HG03575 (cell line): Measurements from ENCODE around the gene APOBEC3A.
"Not testable (repeated sequence)": the region's sequence is repeated elsewhere in the genome, so short reads cannot be mapped to it uniquely, and the experiment has no call there.

Experiments used
- ATAC-seq: cut with Tn5 transposase; IDR thresholded peaks from one replicate; pipeline ENCODE4 v1.9.1; 2021; ENCODE audit not compliant: unreplicated experiment, insufficient number of reproducible peaks, low FRiP score; ENCODE audit errors: extremely low read depth

APOBEC3A gene

DNA sequence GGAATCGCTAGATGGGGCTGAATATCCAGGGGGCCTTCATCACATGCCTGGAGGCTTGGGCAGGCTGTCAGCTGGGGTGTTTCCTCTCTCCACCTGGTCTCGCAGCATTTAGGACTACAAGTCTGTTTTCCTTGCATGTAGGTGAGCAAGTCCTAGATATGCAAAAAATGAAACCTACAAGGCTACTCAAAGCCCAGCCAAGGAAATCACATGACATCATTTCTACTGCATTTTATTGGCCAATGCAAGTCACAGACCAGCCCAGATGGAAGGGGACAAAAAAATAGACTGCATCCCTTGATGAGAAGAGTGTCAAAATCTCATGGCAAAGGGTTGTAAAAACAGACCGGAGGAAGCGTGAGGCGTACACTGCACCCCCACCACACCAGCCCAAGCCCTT, 15.1 kb downstream of the APOBEC3A start:
- no peak for ATAC-seq

DNA sequence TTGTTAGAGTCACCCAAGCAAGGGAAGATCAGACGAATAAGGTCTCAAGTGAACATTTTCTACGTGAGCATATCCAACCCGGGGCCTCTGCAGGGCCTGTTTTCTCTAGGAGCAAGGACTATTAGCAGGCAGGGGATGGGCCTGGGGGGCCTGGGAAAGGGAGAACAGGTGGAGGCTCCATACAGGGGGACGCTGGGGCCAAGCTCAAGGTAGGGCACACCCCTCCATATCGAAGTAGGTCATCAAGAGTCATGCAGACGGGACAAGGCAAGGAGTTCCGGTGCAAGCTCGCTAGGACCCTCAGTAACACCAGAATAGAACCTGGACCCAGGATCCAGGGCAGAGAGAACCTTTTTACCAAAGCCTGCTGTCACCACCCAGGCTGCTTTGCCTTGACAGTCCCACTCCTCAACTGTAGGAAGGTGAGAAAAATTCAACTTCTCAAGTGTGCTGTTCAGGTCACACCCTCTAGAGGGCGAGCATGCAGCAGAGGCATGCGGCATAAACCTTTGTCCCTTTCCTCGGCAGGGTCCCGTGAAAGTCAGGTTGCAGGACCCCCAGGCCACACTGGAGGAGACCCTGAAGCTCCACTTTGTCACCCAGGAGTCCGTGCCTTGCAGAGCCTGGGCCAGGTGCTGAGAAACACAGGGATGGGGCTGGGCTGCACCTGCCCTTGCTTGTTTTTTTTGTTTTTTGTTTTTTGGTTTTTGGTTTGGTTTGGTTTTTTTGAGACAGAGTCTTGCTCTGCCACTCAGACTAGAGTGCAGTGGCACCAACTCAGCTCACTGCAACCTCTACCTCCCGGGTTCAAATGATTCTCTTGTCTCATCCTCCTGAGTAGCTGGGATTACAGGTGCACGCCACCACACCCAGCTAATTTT, 16.1 kb downstream of the APOBEC3A start:
- no peak for ATAC-seq

DNA sequence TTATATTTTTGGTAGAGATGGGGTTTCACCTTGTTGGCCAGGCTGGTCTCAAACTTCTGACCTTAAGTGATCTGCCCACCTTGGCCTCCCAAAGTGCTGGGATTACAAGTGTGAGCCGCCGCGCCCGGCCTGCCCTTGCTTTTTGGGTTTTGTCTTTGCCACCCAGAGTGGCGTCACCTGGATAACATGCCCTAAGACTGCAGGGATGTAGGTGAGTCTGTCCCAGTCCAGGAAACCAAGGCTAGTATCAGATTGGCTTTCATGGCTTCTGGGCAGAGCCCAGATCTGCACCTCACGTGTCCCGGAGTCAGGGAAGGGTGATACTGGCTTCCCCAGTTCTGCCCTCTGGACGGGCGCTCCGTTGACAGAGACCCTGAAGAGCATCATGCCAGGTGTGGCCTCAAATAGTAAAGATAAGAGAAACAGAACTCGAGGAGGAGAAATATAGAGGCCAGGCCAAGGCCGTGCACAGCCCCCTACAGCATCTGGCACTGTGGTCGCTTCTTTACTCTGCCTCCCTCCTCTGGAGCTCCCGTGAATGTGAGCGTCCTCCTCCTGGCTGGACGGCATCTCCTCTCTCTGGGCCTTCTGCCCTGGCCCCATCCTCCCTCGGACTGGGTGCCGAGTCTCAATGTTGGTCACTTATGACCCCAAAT, 16.9 kb downstream of the APOBEC3A start:
- ATAC-seq: no peak

DNA sequence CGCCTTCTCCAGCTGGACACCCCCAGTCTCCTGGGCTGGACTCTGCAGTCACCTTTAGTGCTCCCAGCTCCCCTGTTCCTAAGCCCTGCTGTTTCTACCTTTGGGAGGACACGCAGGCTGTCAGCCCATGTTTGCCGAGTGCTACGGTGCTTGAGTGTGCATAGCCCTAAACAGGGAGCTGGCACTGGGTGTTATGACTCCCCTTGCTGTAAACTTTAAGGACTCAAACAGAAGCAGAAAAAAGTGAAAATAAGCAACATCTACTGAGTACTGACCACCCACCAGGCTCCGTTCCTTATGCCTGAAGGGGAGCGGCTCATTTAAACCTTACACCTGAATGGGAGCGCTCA, 17.4 kb downstream of the APOBEC3A start:
- ATAC-seq: no peak

DNA sequence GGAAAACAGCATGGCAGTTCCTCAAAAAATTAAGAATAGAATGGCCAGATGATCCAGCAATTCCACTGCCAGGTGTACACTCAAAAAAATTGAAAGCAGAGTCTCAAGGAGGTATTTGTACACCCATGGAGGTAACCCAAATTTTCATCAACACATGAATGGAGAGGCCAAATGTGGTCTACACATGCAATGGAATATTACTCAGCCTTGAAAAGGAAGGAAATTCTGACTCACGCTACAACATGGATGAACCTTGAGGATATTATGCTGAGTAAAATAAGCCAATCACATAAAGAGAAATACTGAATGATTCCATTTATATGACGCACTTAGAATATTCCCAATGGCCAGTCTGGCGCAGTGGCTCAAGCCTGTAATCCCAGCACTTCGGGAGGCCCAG, 19.9 kb downstream of the APOBEC3A start:
- ATAC-seq: not testable (repeated sequence)

DNA sequence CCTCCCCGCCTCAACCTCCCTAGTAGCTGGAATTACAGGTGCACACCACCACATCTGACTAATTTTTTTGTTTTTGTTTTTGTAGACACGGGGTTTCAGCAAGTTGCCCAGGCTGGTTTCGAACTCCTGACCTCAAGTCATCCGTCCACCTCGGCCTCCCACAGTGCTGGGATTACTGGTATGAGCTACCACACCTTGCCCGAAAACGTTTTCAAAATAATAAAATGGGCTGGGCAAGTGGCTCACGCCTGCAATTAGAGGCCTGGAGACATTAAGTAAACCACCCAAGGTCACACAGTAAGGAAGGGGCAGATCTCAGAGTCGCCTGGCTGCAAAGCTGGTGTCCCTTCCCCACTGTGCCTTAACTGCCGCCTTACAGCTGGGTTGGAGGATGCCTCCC, 23.2 kb downstream of the APOBEC3A start:
- not testable (repeated sequence) for ATAC-seq

DNA sequence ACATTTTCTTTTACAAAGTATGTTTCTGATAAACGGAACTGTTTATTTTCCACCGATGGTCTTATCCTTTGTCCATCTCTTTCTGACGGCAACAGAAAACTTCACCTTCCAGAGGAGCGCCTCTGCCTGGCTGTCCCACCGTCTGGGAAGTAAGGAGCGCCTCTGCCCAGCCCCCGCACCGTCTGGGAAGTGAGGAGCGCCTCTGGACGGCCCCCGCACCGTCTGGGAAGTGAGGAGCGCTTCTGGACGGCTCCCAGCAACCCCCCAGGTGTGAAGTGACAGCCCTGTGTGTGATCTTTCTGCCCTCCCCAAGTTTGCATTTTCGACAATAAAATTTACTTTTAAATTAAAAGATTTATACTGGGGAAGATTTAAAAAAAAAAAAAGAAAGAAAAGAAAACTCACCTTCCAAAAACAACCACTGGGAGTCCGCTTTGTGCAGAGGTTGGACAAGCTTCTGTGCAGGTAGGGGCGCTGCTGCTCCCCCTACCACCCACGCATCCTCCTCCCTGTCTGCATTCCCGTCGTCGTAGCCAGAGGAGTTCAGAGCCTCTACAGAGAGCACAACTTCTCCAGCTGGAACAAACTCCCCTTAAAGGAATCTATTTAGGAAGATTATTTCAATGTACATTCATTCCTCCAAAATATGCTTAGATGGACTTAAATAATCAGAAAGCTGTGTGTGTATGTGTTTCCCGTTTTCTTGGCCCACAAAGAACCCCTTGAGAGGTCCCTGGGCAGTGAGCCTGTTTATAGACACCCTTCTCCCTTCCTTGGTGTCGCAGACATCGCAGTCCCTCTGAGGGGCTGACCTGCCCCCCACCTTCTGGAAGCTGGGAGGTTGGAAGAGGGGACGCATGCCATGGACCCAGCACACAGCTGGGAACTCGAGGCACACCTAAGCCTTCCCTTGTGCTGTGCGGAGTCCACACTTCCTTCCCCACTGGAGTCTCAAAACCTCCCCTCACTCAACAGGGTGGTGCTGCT, 23.9 kb downstream of the APOBEC3A start:
- no peak for ATAC-seq

DNA sequence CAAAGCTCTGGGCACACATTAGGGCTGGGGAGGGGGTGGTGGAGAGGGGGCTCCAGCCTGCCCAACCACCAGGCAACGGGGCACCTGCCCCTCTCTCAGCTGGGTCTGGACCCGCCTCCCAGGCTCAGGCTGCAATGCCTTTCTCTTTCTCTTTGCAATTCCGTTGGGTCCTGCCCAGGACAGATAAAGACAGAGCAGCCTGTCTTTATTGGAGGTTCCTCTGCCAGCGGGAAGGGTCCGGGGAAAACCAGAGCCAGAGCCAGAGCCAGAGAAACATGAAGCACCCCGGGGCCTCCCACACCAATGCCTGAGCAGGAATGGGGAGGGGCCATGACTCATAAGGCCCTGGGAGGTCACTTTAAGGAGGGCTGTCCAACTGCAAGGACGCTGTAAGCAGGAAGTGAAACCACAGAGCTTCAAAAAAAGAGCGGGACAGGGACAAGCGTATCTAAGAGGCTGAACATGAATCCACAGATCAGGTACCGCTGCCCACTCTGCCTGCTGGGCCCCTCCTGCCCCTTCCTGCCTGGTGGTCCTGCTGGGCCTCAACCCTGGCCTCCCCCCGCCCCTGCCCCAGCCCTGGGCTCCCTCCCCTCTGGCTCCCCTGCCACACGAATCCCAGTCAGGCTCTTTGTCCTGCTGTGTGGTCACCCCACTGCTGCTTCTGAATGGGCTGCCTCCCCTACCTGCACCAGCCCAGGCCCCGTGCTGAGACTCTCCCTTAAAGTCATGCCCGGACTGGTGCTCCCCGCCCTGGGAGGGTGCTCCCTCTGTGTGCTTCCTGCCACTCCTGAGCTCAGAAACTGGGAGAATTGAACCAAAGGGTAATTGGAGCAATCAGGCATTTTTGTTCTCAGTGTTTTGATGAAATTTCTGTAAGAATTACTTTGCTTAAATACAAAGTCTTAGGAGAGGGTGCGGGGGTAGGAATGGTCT, 24.9 kb downstream of the APOBEC3A start, which contains the start of gene APOBEC3B:
TSS of gene APOBEC3B (plus strand) at position 356 of the 936 bp plus-strand sequence. CDS start at position 463, 107 bp downstream.
- ATAC-seq: no peak

DNA sequence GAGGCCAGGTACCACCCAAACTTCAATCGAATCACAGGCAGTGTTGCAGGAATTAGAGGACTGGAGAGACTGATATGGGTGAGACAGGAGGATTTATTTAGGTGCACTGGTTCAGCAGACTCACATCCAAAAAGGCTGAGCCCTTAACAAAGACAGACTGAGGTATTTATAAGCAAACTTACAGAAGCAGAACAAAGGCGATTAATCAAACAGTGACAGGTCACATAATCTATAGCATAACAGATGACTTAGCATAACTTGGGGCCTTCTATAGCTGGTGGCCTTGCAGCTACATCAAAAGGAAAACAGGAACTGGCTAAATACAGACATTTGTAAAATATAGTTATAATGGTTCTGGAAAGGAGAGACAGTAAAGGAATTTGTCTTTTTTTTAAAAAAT, 26.8 kb downstream of the APOBEC3A start:
- ATAC-seq: no peak

DNA sequence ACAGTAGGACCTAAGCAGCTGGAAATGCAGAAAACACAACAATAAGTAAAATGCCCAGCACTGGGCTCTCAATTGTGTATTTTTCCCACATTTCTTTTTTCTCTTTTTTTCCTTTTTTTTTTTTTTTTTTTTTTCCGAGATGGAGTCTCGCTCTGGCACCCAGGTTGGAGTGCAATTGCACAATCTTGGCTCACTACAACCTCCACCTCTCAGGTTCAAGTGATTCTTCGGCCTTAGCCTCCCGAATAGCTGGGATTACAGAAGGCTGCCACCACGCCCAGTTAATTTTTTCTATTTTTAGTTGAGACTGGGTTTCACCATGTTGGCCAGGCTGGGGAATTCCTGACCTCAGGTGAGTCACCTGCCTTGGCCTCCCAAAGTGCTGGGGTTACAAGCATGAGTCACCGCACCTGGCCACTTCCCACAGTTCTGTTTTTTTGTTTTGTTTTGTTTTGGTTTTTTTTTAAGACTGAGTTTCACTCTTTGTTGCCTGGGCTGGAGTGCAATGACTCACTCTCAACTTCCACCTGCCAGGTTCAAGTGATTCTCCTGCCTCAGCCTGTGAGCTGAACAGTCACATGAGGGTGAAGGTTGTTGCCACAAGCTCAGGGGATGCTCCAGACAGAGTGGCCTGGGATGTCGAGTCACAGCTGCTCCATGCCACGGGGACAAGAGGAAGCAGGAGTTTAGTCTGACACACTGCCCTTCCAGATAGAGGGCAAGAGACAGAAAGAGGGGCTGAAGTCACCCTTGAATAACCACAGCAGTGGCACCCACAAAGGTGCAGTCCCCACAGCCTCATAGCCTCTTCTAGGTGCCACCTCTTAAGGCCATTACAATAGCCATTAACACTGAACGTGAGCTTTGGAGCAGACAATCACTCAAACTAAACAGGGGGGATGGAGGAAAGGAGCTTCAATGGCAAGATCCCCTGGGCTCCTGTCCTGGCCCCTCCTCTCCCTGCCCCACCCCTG, 27.7 kb downstream of the APOBEC3A start:
- peak; percentile 62 for ATAC-seq

DNA sequence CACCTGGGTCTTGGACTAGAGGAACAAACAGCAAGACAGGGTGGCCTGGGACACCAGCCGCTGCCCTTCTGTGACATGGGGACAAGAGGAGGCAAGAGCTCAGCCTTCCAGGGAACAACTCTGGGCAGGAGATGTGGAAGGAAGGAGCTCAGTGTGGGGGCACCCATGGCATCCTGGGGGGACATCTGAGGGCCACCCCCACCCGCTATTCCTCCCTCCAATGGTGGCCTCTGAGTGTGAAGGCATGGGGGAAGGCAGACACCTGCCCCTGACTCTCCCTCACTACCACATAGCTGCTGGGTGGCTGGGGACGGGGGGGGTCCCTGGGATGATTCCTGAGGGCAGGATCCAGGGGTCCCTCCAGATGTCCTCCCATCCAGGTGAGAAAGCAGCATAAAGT, 29.2 kb downstream of the APOBEC3A start:
- no peak for ATAC-seq

DNA sequence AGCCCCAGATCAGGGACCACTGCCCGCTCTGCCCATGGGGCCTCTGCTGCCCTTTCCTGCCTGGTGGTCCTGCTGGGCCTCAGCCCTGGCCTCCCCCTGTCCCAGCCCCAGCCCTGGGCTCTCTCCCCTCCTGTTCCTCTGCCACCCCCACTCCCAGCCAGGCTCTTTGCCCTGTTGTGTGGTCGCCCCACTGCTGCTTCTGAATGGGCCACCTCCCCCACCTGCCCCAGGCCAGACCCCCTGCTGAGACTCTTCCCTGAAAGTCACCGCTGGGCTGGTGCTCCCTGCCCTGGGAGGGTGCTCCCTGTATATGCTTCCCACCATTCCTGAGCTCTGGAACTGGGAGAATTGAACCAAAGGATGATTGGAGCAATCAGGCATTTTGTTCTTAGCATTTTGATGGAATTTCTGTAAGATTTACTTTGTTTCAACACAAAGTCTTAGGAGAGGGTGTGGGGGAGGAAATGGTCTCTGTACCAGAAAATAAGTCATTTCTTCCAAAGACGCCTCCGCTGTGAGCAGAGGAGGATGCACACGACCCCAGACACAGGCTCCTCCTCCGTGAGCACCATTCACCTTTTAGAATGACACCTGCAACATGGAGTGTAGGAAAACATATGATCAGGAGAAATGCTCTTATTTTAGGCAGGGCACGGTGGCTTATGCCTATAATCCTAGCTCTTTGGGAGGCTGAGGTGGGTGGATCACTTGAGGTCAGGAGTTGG, 29.9 kb downstream of the APOBEC3A start:
- ATAC-seq: no peak

DNA sequence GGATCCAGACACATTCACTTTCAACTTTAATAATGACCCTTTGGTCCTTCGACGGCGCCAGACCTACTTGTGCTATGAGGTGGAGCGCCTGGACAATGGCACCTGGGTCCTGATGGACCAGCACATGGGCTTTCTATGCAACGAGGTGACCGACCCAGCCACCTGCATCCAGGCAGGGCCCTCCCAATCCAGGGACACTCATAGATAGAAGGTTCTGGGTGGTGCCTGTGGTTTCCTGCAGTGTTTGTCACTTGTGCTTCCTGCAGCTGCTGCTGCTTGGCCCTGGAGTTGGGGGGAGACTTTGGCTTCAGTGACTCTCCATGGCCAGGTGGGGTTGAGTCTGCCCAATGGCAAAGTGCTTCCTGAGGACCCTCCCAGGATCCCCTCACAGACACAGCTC, 32.1 kb downstream of the APOBEC3A start:
- ATAC-seq: no peak

DNA sequence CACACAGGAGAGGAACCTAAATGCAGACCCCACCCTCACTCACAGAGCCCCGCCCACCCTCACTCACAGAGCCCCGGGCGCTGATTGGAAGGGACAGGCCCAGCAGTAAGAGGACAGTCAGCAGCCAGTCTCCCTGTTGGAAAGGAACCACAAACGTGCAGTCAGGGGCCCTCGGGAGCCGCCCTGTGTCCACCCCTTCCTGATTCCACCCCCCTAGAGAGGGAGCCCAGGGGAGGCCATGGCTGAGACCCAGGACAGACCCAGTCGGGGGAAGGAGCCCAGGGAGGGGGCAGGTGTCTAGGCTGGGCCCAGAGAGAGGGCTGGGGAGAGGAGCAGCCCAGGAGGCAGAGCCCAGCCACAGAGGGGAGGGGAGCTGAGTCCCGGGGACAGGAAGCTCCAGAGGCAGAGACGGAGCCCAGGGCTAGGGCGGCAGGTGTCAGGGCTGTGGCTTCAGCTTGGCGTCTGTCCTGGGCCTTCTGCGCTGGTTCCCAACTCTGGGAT, 35.5 kb downstream of the APOBEC3A start:
- ATAC-seq: not testable (repeated sequence)

DNA sequence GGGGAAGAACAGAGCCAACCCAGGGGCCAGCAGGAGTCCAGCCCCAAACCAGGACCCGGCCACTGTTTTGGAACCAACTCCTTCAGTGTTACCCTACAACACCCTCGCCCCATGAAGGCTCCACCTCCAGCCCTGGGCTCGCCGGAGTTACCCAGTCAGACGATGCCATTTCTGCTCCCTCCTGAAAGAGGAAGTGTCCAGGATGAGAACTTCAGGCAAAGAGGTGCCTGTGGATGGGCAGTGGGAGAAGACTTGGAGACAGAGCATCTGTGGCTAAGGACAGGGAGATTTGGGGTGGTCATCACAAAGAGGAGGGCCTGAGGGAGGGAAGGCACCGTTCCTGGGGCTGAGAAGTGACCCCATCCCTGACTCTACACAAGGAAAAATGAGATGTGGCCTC, 38.7 kb downstream of the APOBEC3A start:
- no peak for ATAC-seq

DNA sequence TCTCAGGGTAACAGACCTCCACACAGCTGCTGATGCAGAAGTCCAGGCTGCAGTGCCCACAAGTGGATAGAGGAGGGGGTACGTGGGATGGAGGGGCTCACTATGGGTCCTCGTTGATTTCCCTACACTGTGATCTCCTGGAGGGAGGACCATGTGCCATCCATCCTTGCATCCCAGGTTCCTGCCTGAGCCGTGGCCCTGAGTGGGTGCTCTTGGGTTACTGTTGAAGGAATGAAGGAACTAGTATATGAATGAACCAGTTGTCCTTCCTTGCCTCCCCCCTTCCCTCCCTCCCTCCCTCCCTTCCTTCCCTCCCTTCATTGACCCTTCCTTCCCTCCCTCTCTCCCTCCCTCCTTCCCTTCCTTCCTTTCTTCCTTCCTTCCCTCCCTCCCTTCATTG, 40.1 kb downstream of the APOBEC3A start:
- no peak for ATAC-seq
